Eye (tissue), 1 donor: Measurements from ENCODE around the gene ARFRP1.

Experiments
- DNase-seq: peaks from one replicate; pipeline ENCODE4 v3.0.0-alpha.2; 2015

ARFRP1 gene

GRCh38 chr20:63707558-63708300 is at the start of gene ARFRP1, which contains the start of gene ZGPAT:
Gene ARFRP1 (minus strand): TSS chr20:63707976. CDS start chr20:63707091, 885 bp downstream.
Gene ZGPAT (plus strand): TSS chr20:63708039. CDS start chr20:63708581, 542 bp downstream.
- peak; percentile 94 for DNase-seq

GRCh38 chr20:63756648-63756991 is 48.8 kb upstream of the ARFRP1 start:
- no peak for DNase-seq

GRCh38 chr20:63755933-63756647 is 48.3 kb upstream of the ARFRP1 start:
- no peak for DNase-seq

- DNase-seq: no peak
Observed at GRCh38 chr20:63754008-63754407, 46.2 kb upstream of the ARFRP1 start.

- no peak for DNase-seq
Observed at GRCh38 chr20:63753381-63753780, 45.6 kb upstream of the ARFRP1 start.

GRCh38 chr20:63752411-63753101 is 44.8 kb upstream of the ARFRP1 start:
- DNase-seq: no peak

- no peak for DNase-seq
Observed at GRCh38 chr20:63751471-63752271, 43.9 kb upstream of the ARFRP1 start.

- DNase-seq: no peak
Observed at GRCh38 chr20:63750807-63751470, 43.2 kb upstream of the ARFRP1 start.

- DNase-seq: no peak
Observed at GRCh38 chr20:63749597-63750508, 42.1 kb upstream of the ARFRP1 start.

- DNase-seq: no peak
Observed at GRCh38 chr20:63748934-63749270, 41.1 kb upstream of the ARFRP1 start.

- no peak for DNase-seq
Observed at GRCh38 chr20:63748070-63748933, 40.5 kb upstream of the ARFRP1 start.

- no peak for DNase-seq
Observed at GRCh38 chr20:63747622-63748069, 39.9 kb upstream of the ARFRP1 start.

GRCh38 chr20:63746751-63747315 is 39.1 kb upstream of the ARFRP1 start:
- DNase-seq: no peak

- DNase-seq: no peak
Observed at GRCh38 chr20:63745961-63746731, 38.4 kb upstream of the ARFRP1 start.

GRCh38 chr20:63745424-63745805 is 37.6 kb upstream of the ARFRP1 start:
- DNase-seq: no peak

- DNase-seq: no peak
Observed at GRCh38 chr20:63744574-63745423, 37.0 kb upstream of the ARFRP1 start.

- DNase-seq: no peak
Observed at GRCh38 chr20:63744158-63744557, 36.4 kb upstream of the ARFRP1 start.
